NT2/D1 (cell line): ENCODE measurements around the gene ZPR1.

Source experiments
- DNase-seq: peaks from one replicate; pipeline ENCODE4 v3.0.0-alpha.2; 2011; ENCODE audit warnings: low read depth, low spot score
- H3K27me3 ChIP-seq: 2 replicates; pipeline ENCODE4 v1.6.0; 2011; ENCODE audit warnings: mild to moderate bottlenecking; ENCODE audit not compliant: insufficient read length, insufficient read depth
- H3K36me3 ChIP-seq: 2 replicates; pipeline ENCODE4 v1.6.1; 2011; ENCODE audit warnings: mild to moderate bottlenecking, low read length, mixed read lengths; ENCODE audit not compliant: insufficient read depth, insufficient read length
- H3K4me1 ChIP-seq: 2 replicates; pipeline ENCODE4 v1.5.1; 2011; ENCODE audit not compliant: insufficient read depth, insufficient read length
- H3K4me3 ChIP-seq: 2 replicates; pipeline ENCODE4 v1.5.1; 2011; ENCODE audit warnings: low read depth; ENCODE audit not compliant: insufficient read length
- H3K9ac ChIP-seq: 2 replicates; pipeline ENCODE4 v1.6.0; 2011; ENCODE audit warnings: low read depth; ENCODE audit not compliant: insufficient read length
- H3K9me3 ChIP-seq: 2 replicates; pipeline ENCODE4 v1.5.1; 2011; ENCODE audit warnings: mild to moderate bottlenecking, low read length; ENCODE audit not compliant: insufficient read depth
- SUZ12 ChIP-seq: IDR thresholded peaks from 2 replicates; pipeline ENCODE4 v1.6.1; 2011; ENCODE audit not compliant: insufficient read length, insufficient read depth; ENCODE audit errors: extremely low read depth
- YY1 ChIP-seq: IDR thresholded peaks from 2 replicates; pipeline ENCODE4 v1.6.1; 2011; ENCODE audit not compliant: insufficient read length, insufficient read depth
- ZNF274 ChIP-seq: IDR thresholded peaks from 2 replicates; pipeline ENCODE4 v1.6.1; 2011; ENCODE audit warnings: mild to moderate bottlenecking, low read depth, low read length

The ZPR1 gene

DNA sequence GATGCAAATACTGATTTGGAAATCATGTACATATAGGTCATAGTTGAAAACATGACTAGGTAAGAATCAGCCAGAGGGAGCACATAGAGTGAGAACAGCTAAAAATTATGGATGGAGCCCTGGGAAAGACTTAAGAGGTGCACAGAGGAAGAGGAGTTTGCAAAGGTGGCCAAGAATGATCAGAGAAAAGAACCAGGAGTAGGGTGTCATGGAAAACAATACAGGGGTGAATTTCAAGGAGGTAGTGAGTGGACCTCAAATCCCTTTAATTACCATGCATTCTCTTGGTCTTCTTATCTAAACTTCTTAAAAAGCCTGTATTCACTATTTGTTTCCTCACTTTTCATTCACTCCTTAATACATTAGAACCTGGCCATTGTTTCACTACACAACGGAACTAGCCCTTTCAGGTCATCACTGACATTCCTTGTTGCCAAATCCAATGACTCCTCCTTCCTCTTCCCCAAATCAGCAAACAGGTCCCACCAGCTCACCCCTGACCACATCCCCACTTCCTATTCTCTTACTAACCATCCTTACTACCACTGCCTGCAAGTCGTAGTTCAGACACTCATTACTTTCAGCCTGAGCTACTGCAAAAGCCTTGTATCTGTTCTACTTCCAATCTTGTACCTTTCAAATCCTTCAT, 37.6 kb downstream of the ZPR1 start:
- no peak for DNase-seq
- Histone ChIP-seq H3K9me3 (no peaks in the 10 kb centered on the region), H3K36me3 (peaks cover 57% of the 10 kb centered on the region), H3K4me1 (no peaks in the 10 kb centered on the region), H3K9ac (no peak overlapping the region), H3K27me3 (no peaks in the 10 kb centered on the region), H3K4me3 (no peak overlapping the region)
- no peak for TF ChIP-seq ZNF274
- no peak for TF ChIP-seq SUZ12
- no peak for TF ChIP-seq YY1

DNA sequence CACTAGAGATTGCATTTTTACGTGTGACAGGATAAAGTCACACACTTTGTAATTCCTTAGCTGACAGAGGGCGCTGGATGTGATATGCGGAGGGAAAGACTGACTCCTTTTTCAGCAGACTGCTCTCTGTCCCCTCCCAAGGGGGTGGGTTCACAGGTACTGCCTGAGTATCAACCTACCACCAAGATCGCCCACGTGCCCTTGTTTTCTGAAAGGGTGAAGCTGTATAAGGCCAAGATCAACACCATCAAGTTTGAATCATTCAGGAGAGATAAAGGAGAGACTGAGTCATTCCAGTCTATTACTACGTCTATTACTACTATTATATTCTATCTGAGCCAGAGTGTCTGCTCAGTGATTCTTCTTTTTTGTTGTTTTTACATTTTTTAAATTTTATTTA, 45.7 kb downstream of the ZPR1 start:
- H3K27me3 ChIP-seq: no peaks in the 10 kb centered on the region
- no peak overlapping the region for H3K9ac ChIP-seq
- H3K9me3 ChIP-seq: no peaks in the 10 kb centered on the region
- peaks cover 8% of the 10 kb centered on the region for H3K36me3 ChIP-seq
- no peak overlapping the region for H3K4me3 ChIP-seq
- DNase-seq: no peak
- TF ChIP-seq ZNF274 (no peak), SUZ12 (no peak), YY1 (no peak)
- H3K4me1 ChIP-seq: peaks cover 3% of the 10 kb centered on the region

DNA sequence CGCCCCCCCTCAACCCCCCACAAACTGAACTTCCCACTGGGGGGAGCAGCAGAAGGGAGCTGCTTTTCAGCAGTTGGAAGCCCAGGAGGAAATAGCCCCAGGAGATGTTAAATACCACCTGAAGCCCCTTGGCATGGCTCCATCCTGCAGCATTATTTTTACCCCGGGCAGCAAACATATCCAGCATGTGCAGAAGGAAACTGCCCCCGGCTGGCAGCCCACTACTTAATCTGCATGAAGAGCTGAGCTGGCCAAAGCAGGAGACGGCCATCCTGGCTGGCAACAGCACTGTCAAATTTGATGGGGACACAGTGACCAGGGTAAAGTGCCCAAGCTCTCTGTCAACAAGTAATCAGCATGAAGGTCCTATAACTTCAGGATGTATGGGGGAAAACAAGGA, 47.1 kb downstream of the ZPR1 start:
- Histone ChIP-seq H3K9ac (no peak overlapping the region), H3K27me3 (no peaks in the 10 kb centered on the region), H3K36me3 (no peaks in the 10 kb centered on the region), H3K4me3 (no peak overlapping the region), H3K9me3 (no peaks in the 10 kb centered on the region), H3K4me1 (peaks cover 3% of the 10 kb centered on the region)
- TF ChIP-seq ZNF274 (no peak), YY1 (no peak), SUZ12 (no peak)
- no peak for DNase-seq

- Histone ChIP-seq H3K9ac (no peak overlapping the region), H3K36me3 (no peaks in the 10 kb centered on the region), H3K27me3 (no peaks in the 10 kb centered on the region), H3K4me3 (no peak overlapping the region), H3K9me3 (no peaks in the 10 kb centered on the region), H3K4me1 (peaks cover 3% of the 10 kb centered on the region)
- no peak for TF ChIP-seq SUZ12
- TF ChIP-seq YY1: no peak
- TF ChIP-seq ZNF274: no peak
- no peak for DNase-seq
These were observed 48.8 kb downstream of the ZPR1 start for GRCh38 chr11:116738975-116739374.

GRCh38 chr11:116736763-116737162, 51.1 kb downstream of the ZPR1 start:
- H3K9ac ChIP-seq: no peak overlapping the region
- no peaks in the 10 kb centered on the region for H3K36me3 ChIP-seq
- DNase-seq: no peak
- H3K4me3 ChIP-seq: no peak overlapping the region
- TF ChIP-seq YY1 (no peak), ZNF274 (no peak), SUZ12 (no peak)
- H3K27me3 ChIP-seq: no peaks in the 10 kb centered on the region
- H3K4me1 ChIP-seq: peaks cover 6% of the 10 kb centered on the region
- H3K9me3 ChIP-seq: no peaks in the 10 kb centered on the region

- H3K27me3 ChIP-seq: no peaks in the 10 kb centered on the region
- no peak for TF ChIP-seq YY1
- no peak for TF ChIP-seq ZNF274
- DNase-seq: no peak
- H3K9ac ChIP-seq: no peak overlapping the region
- H3K36me3 ChIP-seq: no peaks in the 10 kb centered on the region
- no peak overlapping the region for H3K4me3 ChIP-seq
- peaks cover 6% of the 10 kb centered on the region for H3K4me1 ChIP-seq
- no peaks in the 10 kb centered on the region for H3K9me3 ChIP-seq
These were observed 53.8 kb downstream of the ZPR1 start for GRCh38 chr11:116733969-116734508.

DNA sequence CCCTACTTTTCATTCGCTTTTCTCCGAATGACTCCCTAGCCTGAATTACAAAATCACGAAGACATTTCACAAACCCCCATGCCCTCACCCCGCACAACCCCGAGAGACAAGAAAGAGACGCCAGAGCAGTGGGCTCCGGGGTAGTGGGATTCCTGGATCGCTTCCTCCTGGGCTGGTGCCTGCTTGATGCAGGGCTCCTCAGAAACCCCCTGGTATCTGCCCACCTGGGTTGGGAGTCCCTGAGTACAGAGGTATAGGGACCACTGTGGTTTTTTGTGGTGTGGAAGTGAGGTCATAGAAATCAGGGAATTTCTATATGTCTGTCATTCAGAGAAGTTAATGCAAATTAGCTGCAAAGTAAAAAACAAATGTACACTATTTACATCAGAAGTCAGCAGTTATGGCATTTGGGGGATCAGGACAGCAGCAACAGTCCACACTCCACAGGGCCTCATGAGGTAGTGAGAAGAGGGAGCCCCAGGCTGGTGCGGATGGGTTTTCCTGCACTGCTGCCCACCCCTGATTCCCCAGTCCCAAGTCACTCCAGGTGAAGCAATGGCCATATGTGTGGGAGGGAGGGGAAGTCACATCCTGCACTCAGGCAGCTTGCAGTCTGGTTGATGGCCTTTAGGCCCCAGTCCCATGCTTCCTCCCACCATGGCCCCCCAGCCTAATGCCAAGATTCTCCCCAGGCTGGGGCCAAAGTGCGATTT, 54.6 kb downstream of the ZPR1 start:
- no peak overlapping the region for H3K4me3 ChIP-seq
- H3K4me1 ChIP-seq: peaks cover 3% of the 10 kb centered on the region
- no peak for DNase-seq
- H3K9ac ChIP-seq: no peak overlapping the region
- TF ChIP-seq ZNF274: no peak
- no peak for TF ChIP-seq SUZ12
- no peak for TF ChIP-seq YY1
- H3K9me3 ChIP-seq: no peaks in the 10 kb centered on the region
- no peaks in the 10 kb centered on the region for H3K36me3 ChIP-seq
- no peaks in the 10 kb centered on the region for H3K27me3 ChIP-seq
